ENCODE data around the gene TMED4.

Gene TMED4

DNA sequence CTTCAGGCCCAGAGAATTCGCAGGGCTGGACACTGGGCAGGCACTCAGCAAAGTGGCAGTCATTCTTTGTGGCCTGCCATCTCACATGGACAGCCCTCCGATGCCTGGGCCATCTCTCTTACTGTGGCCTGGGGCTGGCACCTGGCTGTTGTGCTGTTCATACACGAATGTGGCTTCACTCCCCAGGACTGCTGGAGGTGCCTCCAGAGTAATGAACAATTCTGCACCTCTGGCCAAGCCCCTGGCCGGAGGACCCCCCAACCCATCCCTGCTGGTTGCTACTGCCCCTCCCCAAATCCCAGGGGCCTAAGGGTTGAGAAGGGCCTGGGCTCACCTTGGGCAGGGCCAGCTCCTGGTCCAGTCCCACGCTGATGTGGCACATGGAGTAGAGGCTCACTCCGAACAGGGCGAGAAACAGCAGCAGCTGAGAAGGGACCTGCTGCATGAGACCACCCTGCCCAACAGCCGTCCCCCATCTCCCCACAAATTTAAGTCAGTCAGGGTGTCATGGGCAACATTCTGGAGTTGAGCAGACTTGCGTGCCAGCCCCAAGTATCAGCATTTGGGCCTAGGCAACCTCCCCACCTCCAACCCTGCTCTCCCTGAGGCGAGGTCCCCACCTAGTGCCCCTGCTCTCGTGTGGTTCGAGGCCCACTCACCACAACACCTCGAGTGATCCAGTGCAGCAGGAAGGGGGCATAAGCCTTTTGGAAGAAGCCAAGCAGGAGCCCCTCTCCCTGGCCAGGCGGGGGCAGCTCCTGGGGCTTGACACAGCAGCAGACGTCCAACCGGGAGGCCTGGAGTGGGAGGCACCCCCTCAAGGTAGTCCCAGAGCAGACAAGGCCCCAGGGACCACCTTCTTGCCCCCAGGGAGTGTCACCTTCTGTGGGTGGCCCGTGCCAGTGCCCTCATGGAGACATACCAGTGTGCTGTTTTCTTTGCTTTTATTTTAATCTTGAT lies 50.3 kb downstream of the TMED4 start:
- no peak overlapping the region for H3K4me3 ChIP-seq (ENCODE audit: low read depth, low read length)
- no peak for TF ChIP-seq CTCF (IDR thresholded peaks at IDR 0.05; ENCODE audit: low read depth, low read length)

GRCh38 chr7:44530990-44531389 lies 51.0 kb downstream of the TMED4 start:
- no peak overlapping the region for H3K4me3 ChIP-seq (ENCODE audit: low read depth, low read length)

More at GRCh38 chr7:44530990-44531389, 51.0 kb downstream of the TMED4 start:
- no peak for TF ChIP-seq CTCF (IDR thresholded peaks at IDR 0.05; ENCODE audit: low read depth, low read length)
